Measurements from ENCODE around the gene SUMO4.

SUMO4 gene

DNA sequence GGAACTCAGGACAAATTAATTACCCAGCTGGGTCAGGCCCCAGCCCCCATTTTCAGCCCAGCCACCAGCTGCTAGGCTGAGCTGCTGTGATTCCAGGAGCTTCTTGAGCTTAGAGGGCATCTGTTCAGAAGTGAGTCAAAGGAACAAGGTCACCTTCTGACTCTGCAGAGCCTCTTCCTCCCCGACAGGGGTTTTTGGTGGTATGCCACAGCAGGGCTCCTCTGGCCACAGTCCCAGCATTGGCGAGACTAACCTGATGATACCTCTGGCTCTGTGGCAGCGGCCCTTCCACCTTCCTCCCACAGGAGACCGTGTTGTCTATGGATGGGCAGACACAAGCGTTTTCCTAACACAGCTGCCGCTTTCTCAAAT is 45.0 kb downstream of the SUMO4 start:
- Histone ChIP-seq H3K27me3 (ENCODE audit: control insufficient read depth, insufficient read depth, low read length) (peaks cover 9% of the 10 kb centered on the region), H3K9ac (ENCODE audit: low read depth, low read length) (no peak overlapping the region), H3K4me3 (ENCODE audit: low read depth, low read length) (no peak overlapping the region), H3K27ac (ENCODE audit: low read depth, low read length) (no peak overlapping the region), H3K4me1 (ENCODE audit: control insufficient read depth, insufficient read depth, low read length) (no peaks in the 10 kb centered on the region), H3K36me3 (ENCODE audit: control insufficient read depth, insufficient read depth, low read length) (no peaks in the 10 kb centered on the region), H3K9me3 (ENCODE audit: control insufficient read depth, insufficient read depth, low read length) (no peaks in the 10 kb centered on the region)

DNA sequence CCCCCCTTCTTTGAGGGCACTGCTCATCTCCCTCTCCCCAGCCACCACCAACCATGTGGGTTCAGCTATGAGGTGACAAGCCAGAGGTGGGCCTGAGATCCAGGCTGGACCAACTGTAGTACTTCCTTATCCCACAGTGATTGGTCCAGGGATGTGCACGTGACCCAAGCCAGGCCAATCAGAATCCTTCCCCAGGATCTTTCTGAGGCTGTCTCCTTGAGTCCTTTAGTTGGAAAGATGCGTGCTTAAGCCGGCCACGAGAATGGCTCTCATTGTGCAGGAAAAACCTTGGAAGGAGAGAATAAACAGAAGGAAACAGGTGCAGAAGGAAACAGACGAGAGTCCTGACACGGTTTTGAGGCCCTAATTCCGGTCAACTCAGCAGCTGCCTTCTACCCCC is 45.5 kb downstream of the SUMO4 start:
- Histone ChIP-seq H3K4me1 (ENCODE audit: control insufficient read depth, insufficient read depth, low read length) (no peaks in the 10 kb centered on the region; the same call in 1 of the 2 replicates), H3K9me3 (ENCODE audit: control insufficient read depth, insufficient read depth, low read length) (no peaks in the 10 kb centered on the region), H3K9ac (ENCODE audit: low read depth, low read length) (no peak overlapping the region), H3K27me3 (ENCODE audit: control insufficient read depth, insufficient read depth, low read length) (peaks cover 14% of the 10 kb centered on the region), H3K4me3 (ENCODE audit: low read depth, low read length) (no peak overlapping the region), H3K27ac (ENCODE audit: low read depth, low read length) (no peak overlapping the region), H3K36me3 (ENCODE audit: control insufficient read depth, insufficient read depth, low read length) (no peaks in the 10 kb centered on the region)

DNA sequence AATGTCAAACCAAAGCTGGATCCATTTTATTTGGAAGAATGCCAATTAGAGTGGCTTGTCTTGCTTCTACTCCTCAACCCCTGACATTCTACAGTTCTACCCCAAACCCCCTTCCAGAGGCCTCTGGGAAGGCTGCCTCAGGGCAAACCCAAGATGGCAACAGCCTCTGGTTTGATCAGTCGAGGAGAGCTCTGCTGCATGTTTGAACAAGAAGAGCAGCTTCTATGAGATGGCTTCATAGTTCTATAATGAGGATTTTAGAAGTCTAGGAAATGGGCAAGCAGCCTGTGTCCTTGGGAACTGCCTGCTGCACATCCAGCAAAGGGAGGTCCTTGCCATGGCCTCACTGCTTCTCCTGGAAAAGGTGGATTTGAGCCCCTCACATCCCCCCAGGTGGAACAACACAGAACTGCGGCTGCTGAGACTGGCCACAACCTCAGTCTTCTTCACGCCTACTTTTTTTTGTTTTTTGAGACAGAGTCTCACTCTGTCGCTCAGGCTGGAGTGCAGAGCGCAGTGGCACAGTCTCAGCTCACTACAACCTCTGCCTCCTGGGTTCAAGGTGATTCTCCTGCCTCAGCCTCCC is 46.8 kb downstream of the SUMO4 start:
- no peak overlapping the region for H3K4me3 ChIP-seq (ENCODE audit: low read depth, low read length)
- H3K27me3 ChIP-seq (ENCODE audit: control insufficient read depth, insufficient read depth, low read length), result peaks cover 27% of the 10 kb centered on the region
- H3K4me1 ChIP-seq (ENCODE audit: control insufficient read depth, insufficient read depth, low read length), result no peaks in the 10 kb centered on the region; the same call in 1 of the 2 replicates
- H3K9ac ChIP-seq (ENCODE audit: low read depth, low read length), result no peak overlapping the region
- no peaks in the 10 kb centered on the region for H3K36me3 ChIP-seq (ENCODE audit: control insufficient read depth, insufficient read depth, low read length)
- no peak overlapping the region for H3K27ac ChIP-seq (ENCODE audit: low read depth, low read length)
- H3K9me3 ChIP-seq (ENCODE audit: control insufficient read depth, insufficient read depth, low read length), result no peaks in the 10 kb centered on the region

DNA sequence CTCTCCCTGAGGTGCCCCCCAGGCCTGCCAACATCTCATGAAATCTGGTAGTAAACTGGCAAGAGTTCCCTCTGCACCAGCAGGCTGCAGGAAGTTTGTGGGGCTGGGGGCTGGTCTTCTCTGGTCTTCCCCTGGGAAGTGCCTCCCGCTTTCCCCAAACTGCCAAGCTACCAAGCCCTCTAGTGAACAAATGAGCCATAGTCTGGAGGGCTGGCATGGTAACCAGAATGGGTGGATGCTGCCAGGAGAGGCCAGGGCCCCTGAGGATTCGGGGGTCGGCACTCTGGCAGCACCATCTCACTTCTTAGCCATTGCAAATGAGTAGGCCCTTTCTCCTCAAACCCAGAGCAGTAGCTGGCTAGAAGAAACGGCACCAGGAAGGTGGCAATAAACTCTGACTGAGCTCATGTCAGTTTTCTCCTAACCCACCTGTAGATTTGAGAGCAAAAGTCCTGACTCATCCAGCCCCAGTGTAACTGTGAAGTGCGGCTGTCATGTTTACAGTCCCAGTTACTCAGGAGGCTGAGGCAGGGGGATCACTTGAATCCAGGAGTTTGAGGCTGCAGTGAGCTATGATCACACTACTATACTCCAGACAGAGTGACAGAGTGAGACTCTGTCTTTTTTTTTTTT is 48.9 kb downstream of the SUMO4 start:
- no peak overlapping the region for H3K27ac ChIP-seq (ENCODE audit: low read depth, low read length)
- H3K4me1 ChIP-seq (ENCODE audit: control insufficient read depth, insufficient read depth, low read length), result no peaks in the 10 kb centered on the region; the same call in 1 of the 2 replicates
- no peaks in the 10 kb centered on the region for H3K36me3 ChIP-seq (ENCODE audit: control insufficient read depth, insufficient read depth, low read length)
- H3K9me3 ChIP-seq (ENCODE audit: control insufficient read depth, insufficient read depth, low read length), result no peaks in the 10 kb centered on the region
- H3K27me3 ChIP-seq (ENCODE audit: control insufficient read depth, insufficient read depth, low read length), result peaks cover 38% of the 10 kb centered on the region
- no peak overlapping the region for H3K9ac ChIP-seq (ENCODE audit: low read depth, low read length)
- no peak overlapping the region for H3K4me3 ChIP-seq (ENCODE audit: low read depth, low read length)

DNA sequence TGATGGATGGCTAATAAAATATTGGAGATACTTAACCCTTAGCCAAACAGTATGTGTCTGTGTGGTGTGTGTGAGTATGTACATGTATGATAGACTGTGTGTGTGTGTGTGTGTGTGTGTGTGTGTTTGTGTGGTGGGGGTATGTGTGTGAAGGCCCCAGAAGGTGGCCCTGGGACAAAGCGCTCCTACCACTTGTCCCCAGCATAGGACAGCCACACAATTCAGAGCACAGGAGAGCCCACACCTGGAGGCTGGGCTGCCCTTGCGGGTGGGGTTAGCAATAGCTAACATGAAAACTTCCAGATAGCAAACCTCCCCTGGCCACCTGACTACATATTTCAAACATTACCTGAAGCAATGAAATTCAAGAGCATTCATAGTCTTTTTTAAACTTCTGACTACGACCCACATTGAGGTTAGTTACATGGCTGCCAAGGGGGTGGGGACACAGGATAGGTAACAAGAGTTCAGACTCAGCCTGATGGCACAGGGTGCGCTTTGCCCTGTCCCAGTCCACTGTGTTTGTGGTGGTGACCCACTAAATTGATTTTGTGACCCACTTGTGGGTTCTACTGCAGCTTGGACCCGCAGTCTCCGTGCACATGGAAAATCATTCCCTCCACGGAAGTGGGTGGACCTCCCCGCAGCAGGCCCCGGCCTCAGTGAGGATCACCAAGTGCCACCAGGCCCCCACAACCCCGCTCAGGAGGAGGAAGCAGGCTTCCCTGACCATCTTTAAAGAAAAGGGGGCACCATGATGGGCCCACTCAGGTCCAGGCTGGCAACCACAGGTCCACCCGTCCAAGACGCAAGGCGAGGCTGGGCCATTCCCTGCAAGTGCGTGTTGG is 50.0 kb downstream of the SUMO4 start:
- Histone ChIP-seq H3K27ac (ENCODE audit: low read depth, low read length) (no peak overlapping the region), H3K36me3 (ENCODE audit: control insufficient read depth, insufficient read depth, low read length) (no peaks in the 10 kb centered on the region), H3K4me3 (ENCODE audit: low read depth, low read length) (peak overlapping the region; percentile 68), H3K27me3 (ENCODE audit: control insufficient read depth, insufficient read depth, low read length) (peaks cover 38% of the 10 kb centered on the region), H3K9ac (ENCODE audit: low read depth, low read length) (no peak overlapping the region), H3K9me3 (ENCODE audit: control insufficient read depth, insufficient read depth, low read length) (no peaks in the 10 kb centered on the region), H3K4me1 (ENCODE audit: control insufficient read depth, insufficient read depth, low read length) (no peaks in the 10 kb centered on the region; the same call in 1 of the 2 replicates)
